Activated naive CD4-positive, alpha-beta T cell treated with anti-CD3 and anti-CD28 coated beads, Interleukin-2, amount 50 U/mL, for 72 hours (primary cell): ENCODE data around the gene MAFF. TPM values are rescaled to one million over a fixed set of nuclear protein-coding genes. Genes with fewer than 3 reads are reported as not detected.
A peak's percentile ranks its signal among the peaks of the same experiment; 100 is the strongest.

ENCODE experiments used
- ATAC-seq, 2 donors: fragments of 150-1000 bp; cut with Tn5 transposase; 2 replicates each; pipeline ENCODE4 v1.10.0; 2021; ENCODE audit warnings: mild to moderate bottlenecking in 2 of 2, moderate library complexity in 2 of 2
- DNase-seq, 2 donors: peaks; one replicate each; pipeline ENCODE4 v3.0.0; 2021 to 2022; ENCODE audit warnings: low spot score in 2 of 2
- H3K27ac Mint-ChIP-seq, 2 donors: one replicate each; pipeline ENCODE4 v1.8.0; 2022; ENCODE audit warnings: mild to moderate bottlenecking in 2 of 2, mixed read lengths in 2 of 2
- H3K36me3 Mint-ChIP-seq, 2 donors: one replicate each; pipeline ENCODE4 v1.8.0; 2022; ENCODE audit warnings: mixed read lengths in 2 of 2
- H3K9me3 Mint-ChIP-seq, 2 donors: one replicate each; pipeline ENCODE4 v1.8.0; 2022; ENCODE audit warnings: mixed read lengths in 2 of 2
- total RNA-seq, 2 donors: library from RNA; stranded (reverse); gene quantifications; one replicate each; pipeline ENCODE4 v1.2.3, GENCODE V29; 2022

The MAFF gene
- total RNA-seq, 2 donors from 2014 or later: 12.4 to 21.2 TPM

DNA sequence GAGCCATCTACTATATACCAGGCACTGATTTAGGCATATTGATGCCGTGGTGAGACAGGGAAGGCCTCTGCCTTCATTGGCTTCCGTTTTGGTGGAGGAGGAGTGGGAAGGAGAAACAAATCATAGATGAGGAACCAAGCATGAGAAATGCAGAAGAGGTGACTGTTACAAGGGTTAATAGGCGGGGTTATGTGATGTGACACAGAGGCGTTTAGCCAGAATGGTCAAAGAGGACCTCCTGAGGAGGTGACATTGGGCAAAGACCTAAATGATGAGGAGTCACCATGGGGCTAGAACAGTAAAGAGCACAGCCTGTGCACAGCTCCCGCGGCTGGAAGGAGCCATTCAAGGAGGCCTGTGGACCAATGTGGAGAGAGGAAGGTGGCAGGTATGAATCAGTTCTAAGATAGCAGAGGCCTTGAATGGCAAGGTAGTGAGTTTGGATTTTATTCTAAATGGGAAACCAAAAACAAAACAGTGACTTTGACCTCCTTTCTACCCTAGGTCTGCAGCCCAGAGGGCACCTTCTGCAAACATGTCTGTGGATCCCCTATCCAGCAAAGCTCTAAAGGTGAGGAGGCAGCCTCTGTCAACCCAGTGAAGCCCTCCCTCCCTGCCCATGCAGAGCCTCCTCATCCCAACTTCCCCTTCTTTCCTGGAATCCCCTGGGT, 11.7 kb downstream of the MAFF start:
- DNase-seq: no peak
- peak in 1 of 2 donors; percentile 13 for ATAC-seq
- H3K27ac Mint-ChIP-seq: no peak overlapping the region
- no peaks in the 10 kb centered on the region for H3K9me3 Mint-ChIP-seq
- H3K36me3 Mint-ChIP-seq: peaks cover 5 to 6% of the 10 kb centered on the region in 2 donors

DNA sequence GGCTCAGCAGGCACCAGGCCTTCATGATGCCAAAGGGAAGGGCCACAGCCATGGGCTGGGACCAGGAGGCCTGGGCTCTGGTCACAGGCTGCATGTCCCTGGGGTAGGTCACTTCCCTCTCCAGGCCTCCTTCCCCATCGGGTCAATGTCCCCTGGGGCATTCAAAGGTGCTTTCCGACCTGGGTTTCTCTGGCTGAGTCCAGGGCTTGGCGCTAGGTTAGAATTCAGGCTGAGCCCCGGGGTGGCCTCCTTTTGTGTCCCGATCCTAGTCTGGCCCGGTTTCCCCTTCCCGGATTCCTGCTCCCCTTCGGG, 12.2 kb downstream of the MAFF start:
- ATAC-seq: no peak
- no peak for DNase-seq
- H3K27ac Mint-ChIP-seq: no peak overlapping the region
- no peaks in the 10 kb centered on the region for H3K9me3 Mint-ChIP-seq
- peaks cover 5 to 6% of the 10 kb centered on the region in 2 donors for H3K36me3 Mint-ChIP-seq

DNA sequence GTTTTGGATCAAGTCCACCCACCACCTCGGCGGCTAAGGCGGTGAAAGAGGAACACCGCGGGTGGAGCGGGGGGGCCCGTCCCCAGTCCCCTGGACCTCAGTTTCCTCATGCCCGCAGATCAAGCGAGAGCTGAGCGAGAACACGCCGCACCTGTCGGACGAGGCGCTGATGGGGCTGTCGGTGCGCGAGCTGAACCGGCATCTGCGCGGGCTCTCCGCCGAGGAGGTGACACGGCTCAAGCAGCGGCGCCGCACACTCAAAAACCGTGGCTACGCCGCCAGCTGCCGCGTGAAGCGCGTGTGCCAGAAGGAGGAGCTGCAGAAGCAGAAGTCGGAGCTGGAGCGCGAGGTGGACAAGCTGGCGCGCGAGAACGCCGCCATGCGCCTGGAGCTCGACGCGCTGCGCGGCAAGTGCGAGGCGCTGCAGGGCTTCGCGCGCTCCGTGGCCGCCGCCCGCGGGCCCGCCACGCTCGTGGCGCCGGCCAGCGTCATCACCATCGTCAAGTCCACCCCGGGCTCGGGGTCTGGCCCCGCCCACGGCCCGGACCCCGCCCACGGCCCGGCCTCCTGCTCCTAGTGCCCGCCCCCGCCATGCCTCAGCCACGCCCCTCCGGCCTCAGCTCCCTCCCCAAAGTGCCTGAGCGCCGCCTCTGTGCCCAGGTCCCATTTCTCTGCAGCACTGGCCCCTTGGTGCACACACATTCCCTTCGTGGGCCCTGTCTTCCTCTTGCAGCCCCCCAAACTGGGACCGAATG, 12.7 kb downstream of the MAFF start:
- H3K36me3 Mint-ChIP-seq: peaks cover 5 to 6% of the 10 kb centered on the region in 2 donors
- H3K9me3 Mint-ChIP-seq: no peaks in the 10 kb centered on the region
- peak in 1 of 2 donors; percentile 67 for DNase-seq
- H3K27ac Mint-ChIP-seq: no peak overlapping the region
- ATAC-seq: peak in 1 of 2 donors; percentile 71

DNA sequence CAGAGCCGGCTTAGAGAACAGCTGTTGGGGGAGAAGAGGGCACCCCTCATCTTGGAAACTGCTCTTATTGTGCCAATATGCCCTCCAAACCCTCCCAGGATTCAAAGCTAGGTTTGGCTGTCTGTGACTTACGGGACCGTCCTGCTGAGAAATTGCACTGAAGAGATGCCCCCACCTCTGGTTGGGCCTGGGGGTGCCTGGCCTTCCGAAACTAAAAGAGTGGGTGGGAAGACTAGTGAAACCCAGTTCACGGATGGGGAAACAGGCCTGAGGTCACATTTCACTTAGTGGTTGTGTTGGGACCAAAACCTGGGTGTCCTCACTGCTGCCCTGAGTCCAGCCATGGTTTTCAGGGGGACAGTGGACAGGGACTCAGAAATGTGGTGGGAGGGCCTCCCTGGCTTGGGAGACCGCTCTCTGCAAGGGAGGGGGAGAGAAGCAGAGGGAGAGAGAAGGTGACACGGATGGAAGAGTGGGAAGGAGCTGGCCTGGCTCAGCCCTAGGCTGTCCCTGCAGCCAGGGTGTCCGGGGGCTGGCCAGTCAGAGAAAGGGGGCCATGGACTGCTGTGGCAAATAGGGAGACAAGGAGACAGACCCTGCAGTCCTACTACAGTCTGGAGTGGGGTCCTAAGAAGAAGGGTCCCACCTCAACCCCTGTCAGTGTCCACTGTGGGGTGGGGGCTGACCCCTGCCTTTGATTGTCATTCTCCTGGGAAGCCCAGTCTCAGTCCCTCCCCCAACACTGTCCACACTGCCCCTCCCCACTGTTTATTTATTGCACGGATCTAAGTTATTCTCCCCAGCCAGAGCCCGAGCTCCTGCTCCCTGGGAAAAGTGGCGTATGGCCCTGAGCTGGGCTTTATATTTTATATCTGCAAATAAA, 13.6 kb downstream of the MAFF start:
- Mint-ChIP-seq H3K27ac (peak overlapping the region in 1 of 2 donors; percentile 89), H3K9me3 (no peaks in the 10 kb centered on the region), H3K36me3 (peaks cover 5 to 6% of the 10 kb centered on the region in 2 donors)
- ATAC-seq (no peak), DNase-seq (no peak)

DNA sequence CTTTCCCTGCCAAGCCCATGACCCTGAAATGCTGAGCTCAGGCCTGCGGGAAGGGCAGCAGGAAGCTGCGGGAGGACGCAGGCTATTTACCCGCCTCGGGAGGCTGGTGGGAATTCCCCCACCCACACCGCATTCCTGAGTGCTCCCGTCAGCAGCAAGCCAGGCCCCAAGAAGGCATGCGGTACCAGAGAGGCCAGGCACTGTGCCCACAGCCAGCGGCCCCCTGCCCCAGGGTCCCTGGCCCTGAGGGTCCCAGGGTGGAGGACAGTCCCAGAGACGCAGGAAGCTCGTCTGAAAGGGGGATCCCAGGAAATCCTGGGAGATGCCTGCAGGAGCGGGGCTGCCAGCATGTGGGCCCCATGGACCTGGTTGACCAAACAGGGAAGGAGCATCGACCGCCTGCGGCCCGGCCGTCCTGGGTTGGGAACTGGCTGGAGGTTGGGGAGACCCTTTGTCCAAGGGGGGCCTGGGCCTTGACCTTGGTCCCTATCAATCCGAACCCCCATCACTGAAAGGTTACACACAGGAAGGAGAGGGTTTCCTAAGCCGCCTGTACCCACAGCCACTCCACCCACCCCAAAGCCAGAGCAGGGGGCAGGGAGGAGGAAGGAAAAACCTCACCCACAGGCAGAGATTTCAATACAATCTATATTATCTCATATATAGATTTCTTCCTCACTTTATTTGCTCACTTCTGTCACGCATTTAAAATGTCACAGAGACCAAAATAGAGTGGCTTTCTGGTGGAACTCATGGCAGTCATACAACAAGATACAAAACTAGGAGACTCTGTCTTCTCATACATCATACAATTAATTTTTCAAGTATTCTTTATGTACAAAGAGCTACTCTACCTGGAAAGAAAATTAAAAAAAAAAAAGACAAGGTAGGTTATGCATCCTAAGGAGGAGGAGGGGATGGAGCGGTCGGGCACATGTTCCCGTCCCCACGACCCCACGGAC, 17.1 kb downstream of the MAFF start:
- peak in 1 of 2 donors; percentile 71 for DNase-seq
- peak; percentile 22 to 71 for ATAC-seq
- Mint-ChIP-seq H3K27ac (peak overlapping the region; percentile 41 to 84), H3K9me3 (no peaks in the 10 kb centered on the region), H3K36me3 (peaks cover 5 to 6% of the 10 kb centered on the region in 2 donors)

DNA sequence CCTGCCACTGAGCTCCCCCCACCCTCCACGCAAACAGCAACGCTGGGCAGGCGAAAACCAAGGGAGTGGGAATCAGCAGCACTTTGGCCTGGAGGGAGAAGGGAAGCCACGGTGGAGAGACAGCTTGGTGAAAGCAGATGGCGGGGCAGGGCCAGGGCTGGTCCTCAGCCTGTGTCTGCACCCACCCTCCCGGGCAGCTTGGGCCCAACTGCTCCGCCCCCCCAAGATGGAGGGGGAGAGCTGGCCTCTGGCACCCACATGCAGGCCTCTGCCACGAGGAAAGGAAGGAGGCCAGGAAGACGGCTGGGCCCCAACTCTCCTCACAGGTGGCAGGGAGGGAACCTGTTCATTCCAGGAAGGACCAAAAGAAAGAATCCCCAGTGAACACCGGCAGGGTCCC, 17.8 kb downstream of the MAFF start:
- ATAC-seq: no peak
- peaks cover 5 to 6% of the 10 kb centered on the region in 2 donors for H3K36me3 Mint-ChIP-seq
- H3K9me3 Mint-ChIP-seq: no peaks in the 10 kb centered on the region
- H3K27ac Mint-ChIP-seq: peak overlapping the region; percentile 41 to 84
- DNase-seq: no peak

DNA sequence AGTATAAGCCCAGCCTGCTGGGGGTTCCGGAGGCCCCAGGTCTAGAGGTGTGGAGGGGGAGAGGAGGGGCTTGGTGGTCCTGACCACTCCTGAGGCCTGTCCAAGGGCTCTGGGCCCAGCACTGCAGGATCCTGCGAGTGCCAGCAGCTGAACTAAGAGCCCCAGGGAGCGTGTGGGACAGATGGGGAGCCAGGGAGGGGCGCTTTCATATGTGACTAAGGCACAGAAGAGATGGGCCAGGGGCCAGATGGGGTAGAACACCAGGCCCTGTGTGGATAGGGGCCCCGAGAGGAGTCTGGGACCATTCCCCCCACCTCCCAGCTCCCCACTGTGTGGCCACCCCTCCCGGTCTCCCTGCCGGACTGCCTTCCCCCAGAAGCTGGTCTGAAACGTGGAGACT, 18.4 kb downstream of the MAFF start:
- peak in 1 of 2 donors; percentile 3 for ATAC-seq
- no peak for DNase-seq
- no peaks in the 10 kb centered on the region for H3K9me3 Mint-ChIP-seq
- H3K27ac Mint-ChIP-seq: peak overlapping the region; percentile 79 to 84
- peaks cover 2 to 3% of the 10 kb centered on the region in 2 donors for H3K36me3 Mint-ChIP-seq

DNA sequence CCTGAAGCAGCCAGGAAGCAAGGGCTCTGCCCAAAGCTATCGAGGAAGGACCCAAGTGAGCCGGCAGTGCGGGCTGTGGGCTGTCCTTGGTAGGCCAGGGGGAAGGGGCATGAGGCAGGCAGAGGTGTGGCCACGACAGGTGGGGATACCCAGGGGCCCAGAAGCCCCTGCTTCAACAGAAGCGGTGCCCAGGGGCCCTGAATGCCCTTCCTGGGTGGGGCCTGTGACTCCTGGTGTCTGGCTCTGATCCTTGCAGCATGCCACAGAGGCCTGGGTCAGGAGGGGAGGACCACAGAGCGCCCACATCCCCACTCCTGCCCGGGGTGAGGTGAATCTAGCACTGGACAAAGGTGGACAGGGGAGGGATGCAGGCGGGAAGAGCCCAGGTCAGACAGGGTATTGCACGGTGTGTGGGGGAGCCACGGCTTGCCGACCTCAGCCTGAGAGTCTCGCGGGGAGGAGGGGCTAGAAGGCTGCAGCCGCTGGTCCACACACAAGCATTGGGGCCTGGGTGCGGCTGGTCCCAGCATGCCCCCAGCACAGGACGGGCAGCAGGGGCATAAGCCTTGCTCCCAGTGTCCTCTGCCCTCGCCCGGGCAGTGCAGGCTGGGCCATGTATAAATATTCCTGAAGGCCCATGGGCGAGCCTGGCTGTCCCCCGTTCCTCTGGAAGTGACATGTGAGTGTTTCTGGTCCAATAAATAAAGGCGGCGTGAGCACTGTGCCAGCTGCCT, 19.0 kb downstream of the MAFF start:
- H3K27ac Mint-ChIP-seq: peak overlapping the region in 1 of 2 donors; percentile 84
- ATAC-seq (no peak), DNase-seq (no peak)
- no peaks in the 10 kb centered on the region for H3K36me3 Mint-ChIP-seq
- no peaks in the 10 kb centered on the region for H3K9me3 Mint-ChIP-seq

DNA sequence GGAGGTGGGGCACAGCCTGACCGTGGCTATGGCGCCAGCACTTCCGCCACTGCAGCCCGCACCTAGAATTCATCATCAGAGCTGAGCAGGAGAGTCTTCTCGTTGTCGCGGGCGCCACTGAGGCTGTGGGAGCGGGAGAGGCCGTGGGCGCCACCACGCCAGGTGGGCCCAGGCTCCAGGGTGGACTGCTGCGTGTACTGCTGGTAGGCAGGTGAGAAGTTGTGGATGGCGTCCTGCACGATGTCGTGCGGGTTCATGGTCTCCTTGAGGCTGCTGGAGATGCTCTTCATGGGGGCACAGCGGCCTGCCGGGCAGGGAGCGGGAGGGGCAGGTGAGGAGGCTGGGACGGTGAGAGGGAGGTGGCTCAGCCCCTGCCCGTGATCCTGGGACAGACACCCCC, 19.6 kb downstream of the MAFF start:
- no peaks in the 10 kb centered on the region for H3K36me3 Mint-ChIP-seq
- ATAC-seq: no peak

DNA sequence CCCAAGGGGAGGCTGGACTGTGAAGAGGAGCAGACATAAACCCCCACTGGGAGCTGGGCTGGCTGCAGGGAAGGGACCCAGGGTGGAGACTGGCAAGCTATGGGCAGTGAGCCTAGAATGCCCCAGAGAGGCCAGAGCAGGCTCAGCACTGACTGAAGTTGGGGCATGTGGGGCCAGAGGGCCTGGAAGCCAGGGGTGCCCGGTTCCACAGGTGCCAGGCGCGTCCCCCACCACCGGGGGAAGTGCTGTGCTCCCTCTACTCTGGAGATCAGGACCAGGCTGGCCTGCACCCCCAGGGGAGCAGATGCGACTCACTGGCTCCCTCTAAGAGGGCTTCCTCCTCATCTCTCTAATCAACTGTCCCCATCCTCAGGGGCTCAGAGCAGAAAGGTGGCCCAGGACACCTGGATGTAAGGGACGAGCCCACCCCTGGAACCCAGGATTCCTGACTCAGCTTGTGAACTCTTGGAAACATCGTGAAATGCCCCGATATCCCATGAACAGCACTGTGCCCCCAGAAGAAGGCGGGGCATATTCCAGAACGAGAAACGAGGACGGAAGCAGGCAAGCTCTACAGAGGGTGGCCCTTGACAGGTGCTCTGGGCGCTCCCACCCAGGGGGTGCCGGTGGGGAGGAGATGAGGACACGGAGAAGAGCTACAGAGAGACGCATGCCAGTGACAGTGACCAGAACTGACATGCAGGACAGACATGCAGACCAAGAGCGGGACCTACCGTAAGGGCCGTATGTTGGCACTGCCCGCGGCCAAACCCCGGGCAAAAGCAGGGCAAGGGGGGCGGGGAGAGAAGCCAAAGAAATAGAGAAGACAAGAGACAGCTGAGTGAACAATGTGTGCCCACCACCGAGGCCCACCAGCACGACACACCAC, 20.4 kb downstream of the MAFF start:
- Mint-ChIP-seq H3K9me3 (no peaks in the 10 kb centered on the region), H3K36me3 (no peaks in the 10 kb centered on the region), H3K27ac (peak overlapping the region; percentile 29 to 49)
- ATAC-seq (no peak), DNase-seq (no peak)

More for the DNA sequence above, 19.6 kb downstream of the MAFF start:
- no peak for DNase-seq
- no peaks in the 10 kb centered on the region for H3K9me3 Mint-ChIP-seq
- peak overlapping the region in 1 of 2 donors; percentile 84 for H3K27ac Mint-ChIP-seq

DNA sequence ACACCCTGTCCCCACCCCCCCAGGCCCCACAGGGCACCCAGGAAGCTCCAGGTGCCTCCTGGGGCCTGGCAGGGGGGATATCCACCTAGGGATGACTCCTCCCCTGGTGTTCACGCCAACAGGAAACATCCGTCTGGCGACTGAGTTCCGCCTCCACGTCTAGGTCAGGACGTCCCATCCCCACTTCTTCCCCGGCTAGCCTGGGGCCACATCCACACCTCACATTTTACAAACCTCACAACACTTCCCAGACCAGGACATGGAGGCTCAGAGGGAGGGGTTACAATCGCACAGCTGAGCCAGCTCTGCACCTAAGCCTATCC, 21.0 kb downstream of the MAFF start:
- H3K9me3 Mint-ChIP-seq: no peaks in the 10 kb centered on the region
- H3K27ac Mint-ChIP-seq: peak overlapping the region in 1 of 2 donors; percentile 49
- no peak for DNase-seq
- ATAC-seq: no peak
- no peaks in the 10 kb centered on the region for H3K36me3 Mint-ChIP-seq

DNA sequence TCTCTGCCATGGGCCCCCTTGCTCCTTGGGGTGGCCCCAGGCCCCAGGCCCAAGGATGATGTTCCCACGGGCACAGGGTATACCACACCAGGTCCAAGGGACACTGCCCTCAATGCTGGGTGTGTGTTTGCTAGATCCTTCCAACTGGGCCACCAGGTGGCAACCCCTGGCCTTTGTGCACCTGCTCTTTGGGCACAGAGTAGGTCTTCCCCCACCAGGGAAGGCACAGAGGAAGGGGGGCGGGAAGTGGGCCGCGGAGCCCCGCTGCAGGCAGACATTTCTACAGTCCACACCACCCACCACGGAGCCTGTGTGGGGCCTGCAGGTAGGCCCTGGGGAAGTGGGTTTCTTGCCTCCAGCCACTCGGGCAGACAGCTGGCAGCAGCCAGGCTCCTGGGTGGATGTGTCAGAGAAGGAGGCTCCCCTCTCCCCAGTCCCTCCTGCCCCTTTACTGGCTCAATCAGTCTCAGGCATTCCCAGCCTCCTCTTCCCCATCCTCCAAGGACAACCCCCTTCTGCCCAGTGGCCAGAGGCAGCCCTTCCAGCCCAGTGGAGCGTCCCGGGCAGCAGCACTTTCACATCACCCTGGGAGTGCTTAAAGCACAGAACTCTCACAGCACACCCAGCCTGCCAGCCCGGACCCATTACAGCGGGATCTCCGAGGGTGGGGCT, 21.6 kb downstream of the MAFF start:
- DNase-seq (no peak), ATAC-seq (no peak)
- Mint-ChIP-seq H3K9me3 (no peaks in the 10 kb centered on the region), H3K27ac (no peak overlapping the region), H3K36me3 (no peaks in the 10 kb centered on the region)

DNA sequence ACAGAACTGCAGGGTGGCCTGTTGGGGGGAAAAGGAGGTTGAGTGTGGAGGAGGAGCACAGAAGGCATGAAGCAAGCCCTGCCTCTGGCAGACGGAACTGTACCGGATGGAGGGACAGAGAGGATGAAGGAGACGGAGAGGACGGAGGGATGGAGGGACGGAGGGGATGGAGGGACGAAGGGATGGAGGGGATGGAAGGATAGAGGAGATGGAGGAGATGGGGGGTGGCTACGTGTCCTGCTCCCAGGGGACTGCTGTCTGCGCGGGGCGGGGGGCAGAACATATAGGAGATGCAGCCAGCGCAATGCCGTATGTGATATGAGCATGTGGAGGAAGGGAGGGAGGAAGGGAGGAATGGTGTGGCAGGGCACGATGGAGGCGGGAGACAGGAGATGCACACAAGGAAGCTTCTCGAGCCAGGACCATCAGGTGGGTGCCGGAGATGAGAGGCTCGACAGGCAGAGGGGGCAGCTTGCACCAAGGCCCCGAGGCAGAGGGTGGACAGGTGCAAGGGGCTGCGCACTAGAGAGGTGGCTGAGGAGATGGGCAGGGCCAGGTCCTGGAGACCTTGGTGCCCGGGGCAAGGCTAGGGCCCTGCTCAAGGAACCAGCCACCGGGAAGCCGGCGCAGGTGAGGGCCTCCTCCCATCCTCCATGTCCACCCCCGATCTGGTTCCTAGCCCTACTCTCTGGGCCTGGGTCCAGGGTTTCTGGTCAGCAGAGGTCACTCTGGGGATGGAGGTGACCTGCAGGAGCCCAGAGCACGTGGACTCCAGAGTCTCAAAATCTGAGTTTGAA, 25.3 kb downstream of the MAFF start:
- DNase-seq: no peak

More for the DNA sequence above, 25.3 kb downstream of the MAFF start:
- H3K36me3 Mint-ChIP-seq: peaks cover 0 to 8% of the 10 kb centered on the region in 2 donors
- no peaks in the 10 kb centered on the region for H3K9me3 Mint-ChIP-seq
- H3K27ac Mint-ChIP-seq: no peak overlapping the region
- no peak for ATAC-seq
